K562 (cell line): ENCODE measurements around the gene SH3BP5. TPM values are rescaled to one million over a fixed set of nuclear protein-coding genes. Genes with fewer than 3 reads are reported as not detected.
A peak's percentile ranks its signal among the peaks of the same experiment; 100 is the strongest.

Experiments
- CBX2 ChIP-seq: fragments of 200-600 bp; sonication (generic); IDR thresholded peaks from one replicate; pipeline ENCODE4 v1.6.1; 2012; ENCODE audit warnings: mild to moderate bottlenecking, low read length, inconsistent platforms; ENCODE audit not compliant: insufficient read depth, poor library complexity, severe bottlenecking
- DIDO1 ChIP-seq: fragments of 450-650 bp; IDR thresholded peaks from 2 replicates; pipeline ENCODE4 v1.6.1; 2016; ENCODE audit warnings: low read depth, missing biosample characterization, missing genetic modification characterization
- E2F3 ChIP-seq: fragments of 250-450 bp; sonication (Bioruptor Pico); IDR thresholded peaks from 2 replicates; pipeline ENCODE4 v1.4.0; 2020; ENCODE audit warnings: mild to moderate bottlenecking
- KHSRP ChIP-seq: fragments of 450-650 bp; IDR thresholded peaks from 2 replicates; pipeline ENCODE4 v1.6.1; 2017
- MYC ChIP-seq, 2 experiments: fragments of 250-450 bp in 1 of 2; sonication (Bioruptor Pico) in 1 of 2; IDR thresholded peaks; 2 replicates each; pipeline versions ENCODE4 v1.5.1 to v1.6.1; 2012 to 2021; ENCODE audit warnings: low read depth in 2 of 2, borderline replicate concordance in 1 of 2, improper control_type of control experiment in 1 of 2, low read length in 1 of 2, mild to moderate bottlenecking in 1 of 2, moderate library complexity in 1 of 2
- NFXL1 ChIP-seq: fragments of 450-650 bp; formaldehyde crosslinking; IDR thresholded peaks from 2 replicates; pipeline ENCODE4 v1.4.0; 2021; ENCODE audit warnings: mild to moderate bottlenecking
- PBX2 ChIP-seq, 2 experiments: IDR thresholded peaks in 1 of 2; conservative IDR thresholded peaks in 1 of 2; 2 replicates each; pipeline ENCODE4 v1.6.1; 2016; ENCODE audit warnings: low read depth in 2 of 2, mild to moderate bottlenecking in 1 of 2, missing compliant biosample characterization in 1 of 2, missing genetic modification characterization in 1 of 2, moderate library complexity in 1 of 2
- PHB2 ChIP-seq: fragments of 450-650 bp; IDR thresholded peaks from 2 replicates; pipeline ENCODE4 v1.6.1; 2017; ENCODE audit warnings: low read depth
- SIN3B ChIP-seq: fragments of 450-650 bp; IDR thresholded peaks from 2 replicates; pipeline ENCODE4 v1.6.1; 2017; ENCODE audit warnings: low read depth, mild to moderate bottlenecking, moderate library complexity
- SMARCC2 ChIP-seq: fragments of 450-650 bp; IDR thresholded peaks from 2 replicates; pipeline ENCODE4 v1.6.1; 2017; ENCODE audit warnings: antibody characterized with exemption, moderate library complexity, mild to moderate bottlenecking, low read depth
- SREBF2 ChIP-seq: sonication (generic); formaldehyde crosslinking; IDR thresholded peaks from 2 replicates; pipeline ENCODE4 v1.4.0; 2020; ENCODE audit warnings: mild to moderate bottlenecking, missing genetic modification reagents
- SRSF7 ChIP-seq: fragments of 200-400 bp; formaldehyde crosslinking; optimal IDR thresholded peaks from 2 replicates; pipeline ENCODE3; 2017; ENCODE audit warnings: mild to moderate bottlenecking, low read depth, low read length
- TBL1XR1 ChIP-seq, 2 experiments: IDR thresholded peaks; 2 replicates each; pipeline ENCODE4 v1.6.1; 2012; ENCODE audit warnings: improper control_type of control experiment in 2 of 2, low read length in 2 of 2, mild to moderate bottlenecking in 1 of 2
- TCF3 ChIP-seq: sonication (generic); formaldehyde crosslinking; IDR thresholded peaks from 2 replicates; pipeline ENCODE4 v1.4.0; 2020; ENCODE audit warnings: mild to moderate bottlenecking, missing genetic modification reagents
- ZBTB43 ChIP-seq: sonication (generic); formaldehyde crosslinking; IDR thresholded peaks from 2 replicates; pipeline ENCODE4 v1.8.0; 2023; ENCODE audit warnings: mild to moderate bottlenecking, missing genetic modification reagents
- ZC3H4 ChIP-seq: sonication (generic); formaldehyde crosslinking; IDR thresholded peaks from 2 replicates; pipeline ENCODE4 v1.9.0; 2021; ENCODE audit warnings: missing genetic modification reagents, borderline replicate concordance
- ZNF134 ChIP-seq: fragments of 250-450 bp; sonication (Bioruptor Pico); conservative IDR thresholded peaks from 2 replicates; pipeline ENCODE4 v1.4.0; 2020
- ZNF239 ChIP-seq: fragments of 250-450 bp; sonication (Bioruptor Pico); IDR thresholded peaks from 2 replicates; pipeline ENCODE4 v1.4.0; 2020; ENCODE audit warnings: mild to moderate bottlenecking
- ZNF253 ChIP-seq: fragments of 250-450 bp; sonication (Bioruptor Pico); conservative IDR thresholded peaks from 2 replicates; pipeline ENCODE4 v1.6.1; 2021; ENCODE audit warnings: mild to moderate bottlenecking
- ZNF395 ChIP-seq: fragments of 200-800 bp; sonication (Bioruptor generic); IDR thresholded peaks from 2 replicates; pipeline ENCODE4 v1.6.1; 2017; ENCODE audit warnings: missing genetic modification characterization, missing compliant biosample characterization
- polyA plus RNA-seq, 8 experiments: library from polyadenylated mRNA; depleted of rRNA in 4 of 8; stranded (reverse) in 5 of 8; unstranded in 3 of 8; fragments of >200 nt; fragmentation: Nextera tagmentation in 2 of 8; fragmentation: Illumina TruSeq in 1 of 8; extraction: Ambion mirVana in 2 of 8; extraction: Trizol in 1 of 8; gene quantifications; 2 replicates each; pipeline versions ENCODE4 v1.2.1 to v1.2.3, GENCODE V29; 2011 to 2014; ENCODE audit warnings: inconsistent platforms in 1 of 8, missing spikeins in 1 of 8
- total RNA-seq, 7 experiments: library from RNA; depleted of rRNA in 6 of 7; stranded (reverse); fragments of >200 nt in 6 of 7; fragmentation: Illumina TruSeq in 2 of 7; extraction: Trizol in 2 of 7; gene quantifications; 2 replicates each; pipeline versions ENCODE4 v1.2.1 to v1.2.3, GENCODE V29; 2011 to 2021; ENCODE audit warnings: low replicate concordance in 1 of 7

SH3BP5 gene
- total and polyA plus RNA-seq, 9 of the 15 experiments (the other 6 are each of a cell fraction or from before 2014, with no cell fraction given), result 2.9 to 29.0 (median 14.9) TPM

- peak; percentile 92 for TF ChIP-seq ZNF395
- TF ChIP-seq TBL1XR1 (IDR thresholded peaks at IDR 0.05; ENCODE audit: low read length in 2 of 2), result no peak
- no peak for TF ChIP-seq CBX2
- TF ChIP-seq E2F3 (CRISPR knock-in tag), result peak; percentile 64; the same call in 1 of the 2 replicates
- TF ChIP-seq ZBTB43 (CRISPR knock-in tag), result no peak
- TF ChIP-seq SREBF2 (CRISPR knock-in tag), result no peak
- TF ChIP-seq ZNF239 (CRISPR knock-in tag), result peak; percentile 80
- TF ChIP-seq MYC (IDR thresholded peaks at IDR 0.05; ENCODE audit: low read depth, low read length), result no peak
- no peak for TF ChIP-seq MYC (CRISPR knock-in tag; IDR thresholded peaks at IDR 0.05; ENCODE audit: borderline replicate concordance, low read depth)
- no peak for TF ChIP-seq PHB2
- TF ChIP-seq ZNF253 (CRISPR knock-in tag), result no peak
- TF ChIP-seq NFXL1 (CRISPR knock-in tag), result peak; percentile 83
- no peak for TF ChIP-seq SMARCC2
- no peak for TF ChIP-seq TCF3 (CRISPR knock-in tag)
- 0 out of 2 replicates have a peak, but pooled peaks have one; percentile 39 for TF ChIP-seq DIDO1 (tag)
- no peak for TF ChIP-seq KHSRP
- no peak for TF ChIP-seq PBX2 (CRISPR knock-in tag; IDR thresholded peaks at IDR 0.05; ENCODE audit: low read depth)
- peak; percentile 37; the same call in 1 of the 2 replicates for TF ChIP-seq PBX2 (tag; conservative IDR thresholded peaks at IDR 0.05; ENCODE audit: low read depth)
- peak; percentile 79 for TF ChIP-seq ZNF134 (CRISPR knock-in tag)
- TF ChIP-seq SRSF7, result no peak
- no peak for TF ChIP-seq SIN3B
- TF ChIP-seq ZC3H4 (CRISPR knock-in tag), result no peak
Observed at GRCh38 chr3:15380980-15381890, 48.8 kb upstream of the SH3BP5 start (continued).
